ENCODE measurements around the gene NECAP2.

Gene NECAP2

GRCh38 chr1:16406868-16407267 is 33.7 kb upstream of the NECAP2 start:
- no peaks in the 10 kb centered on the region for H3K9me3 Mint-ChIP-seq
- H3K4me1 Mint-ChIP-seq = no peaks in the 10 kb centered on the region
- H3K27me3 Mint-ChIP-seq (ENCODE audit: low read depth) = peaks cover 12% of the 10 kb centered on the region
- H3K27ac Mint-ChIP-seq = no peak overlapping the region
- H3K36me3 Mint-ChIP-seq (ENCODE audit: low read depth) = no peaks in the 10 kb centered on the region
- H3K4me3 Mint-ChIP-seq = no peak overlapping the region
- TF ChIP-seq CTCF (IDR thresholded peaks at IDR 0.05; ENCODE audit: unreplicated experiment in 3 of 3) = no peak

- no peak overlapping the region for H3K27ac Mint-ChIP-seq
- no peaks in the 10 kb centered on the region for H3K4me1 Mint-ChIP-seq
- no peak for TF ChIP-seq CTCF (IDR thresholded peaks at IDR 0.05; ENCODE audit: unreplicated experiment in 3 of 3)
- H3K36me3 Mint-ChIP-seq (ENCODE audit: low read depth) = no peaks in the 10 kb centered on the region
- no peaks in the 10 kb centered on the region for H3K9me3 Mint-ChIP-seq
- no peak overlapping the region for H3K4me3 Mint-ChIP-seq
- H3K27me3 Mint-ChIP-seq (ENCODE audit: low read depth) = peaks cover 14% of the 10 kb centered on the region
Observed at GRCh38 chr1:16409536-16410152, 30.9 kb upstream of the NECAP2 start.

GRCh38 chr1:16410803-16411202 is 29.7 kb upstream of the NECAP2 start:
- no peak overlapping the region for H3K27ac Mint-ChIP-seq
- no peak for TF ChIP-seq CTCF (IDR thresholded peaks at IDR 0.05; ENCODE audit: unreplicated experiment in 3 of 3)
- no peaks in the 10 kb centered on the region for H3K9me3 Mint-ChIP-seq
- H3K27me3 Mint-ChIP-seq (ENCODE audit: low read depth) = peaks cover 14% of the 10 kb centered on the region
- H3K4me3 Mint-ChIP-seq = no peak overlapping the region
- no peaks in the 10 kb centered on the region for H3K36me3 Mint-ChIP-seq (ENCODE audit: low read depth)
- no peaks in the 10 kb centered on the region for H3K4me1 Mint-ChIP-seq

- no peak overlapping the region for H3K4me3 Mint-ChIP-seq
- no peaks in the 10 kb centered on the region for H3K9me3 Mint-ChIP-seq
- no peaks in the 10 kb centered on the region for H3K4me1 Mint-ChIP-seq
- H3K27me3 Mint-ChIP-seq (ENCODE audit: low read depth) = peaks cover 11% of the 10 kb centered on the region
- H3K27ac Mint-ChIP-seq = no peak overlapping the region
- H3K36me3 Mint-ChIP-seq (ENCODE audit: low read depth) = no peaks in the 10 kb centered on the region
- TF ChIP-seq CTCF (IDR thresholded peaks at IDR 0.05; ENCODE audit: unreplicated experiment in 3 of 3) = no peak
Observed at GRCh38 chr1:16413191-16413590, 27.3 kb upstream of the NECAP2 start.

- Mint-ChIP-seq H3K27me3 (ENCODE audit: low read depth) (peaks cover 9% of the 10 kb centered on the region), H3K4me1 (no peaks in the 10 kb centered on the region), H3K36me3 (ENCODE audit: low read depth) (no peaks in the 10 kb centered on the region), H3K4me3 (no peak overlapping the region), H3K9me3 (no peaks in the 10 kb centered on the region), H3K27ac (no peak overlapping the region)
- TF ChIP-seq CTCF (IDR thresholded peaks at IDR 0.05; ENCODE audit: unreplicated experiment in 3 of 3) = no peak
Observed at GRCh38 chr1:16418823-16419425, 21.6 kb upstream of the NECAP2 start.
